GM12801 (cell line): ENCODE results near the gene LDB2.

Experiments
- TF ChIP-seq, protein P1 (sequence below): IDR thresholded peaks from one replicate; pipeline ENCODE4 v1.5.1; 2011; ENCODE audit warnings: control low read depth; ENCODE audit not compliant: insufficient read length; ENCODE audit errors: extremely low read depth

Gene LDB2

DNA sequence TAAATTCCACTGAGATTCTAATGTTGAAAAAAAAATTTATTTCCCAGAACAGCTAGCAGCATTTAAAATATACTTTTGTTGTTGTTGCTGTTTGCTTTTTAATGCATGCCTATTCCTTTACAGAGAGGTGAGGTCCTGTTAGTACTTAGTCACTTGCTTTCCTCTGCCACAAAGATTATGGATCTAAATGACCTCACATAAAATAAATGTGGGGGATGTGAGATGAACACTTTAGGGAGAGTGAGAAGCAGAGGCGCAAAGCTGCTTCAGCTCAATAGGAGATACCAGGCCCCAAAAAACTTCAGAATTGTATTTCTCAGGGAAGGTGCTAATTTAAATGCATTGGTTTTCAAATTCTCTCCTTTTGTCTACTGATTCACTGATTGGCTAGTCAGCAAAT lies 4.0 kb downstream of the LDB2 start:
- TF ChIP-seq, protein P1, sequence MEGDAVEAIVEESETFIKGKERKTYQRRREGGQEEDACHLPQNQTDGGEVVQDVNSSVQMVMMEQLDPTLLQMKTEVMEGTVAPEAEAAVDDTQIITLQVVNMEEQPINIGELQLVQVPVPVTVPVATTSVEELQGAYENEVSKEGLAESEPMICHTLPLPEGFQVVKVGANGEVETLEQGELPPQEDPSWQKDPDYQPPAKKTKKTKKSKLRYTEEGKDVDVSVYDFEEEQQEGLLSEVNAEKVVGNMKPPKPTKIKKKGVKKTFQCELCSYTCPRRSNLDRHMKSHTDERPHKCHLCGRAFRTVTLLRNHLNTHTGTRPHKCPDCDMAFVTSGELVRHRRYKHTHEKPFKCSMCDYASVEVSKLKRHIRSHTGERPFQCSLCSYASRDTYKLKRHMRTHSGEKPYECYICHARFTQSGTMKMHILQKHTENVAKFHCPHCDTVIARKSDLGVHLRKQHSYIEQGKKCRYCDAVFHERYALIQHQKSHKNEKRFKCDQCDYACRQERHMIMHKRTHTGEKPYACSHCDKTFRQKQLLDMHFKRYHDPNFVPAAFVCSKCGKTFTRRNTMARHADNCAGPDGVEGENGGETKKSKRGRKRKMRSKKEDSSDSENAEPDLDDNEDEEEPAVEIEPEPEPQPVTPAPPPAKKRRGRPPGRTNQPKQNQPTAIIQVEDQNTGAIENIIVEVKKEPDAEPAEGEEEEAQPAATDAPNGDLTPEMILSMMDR, result no peak

DNA sequence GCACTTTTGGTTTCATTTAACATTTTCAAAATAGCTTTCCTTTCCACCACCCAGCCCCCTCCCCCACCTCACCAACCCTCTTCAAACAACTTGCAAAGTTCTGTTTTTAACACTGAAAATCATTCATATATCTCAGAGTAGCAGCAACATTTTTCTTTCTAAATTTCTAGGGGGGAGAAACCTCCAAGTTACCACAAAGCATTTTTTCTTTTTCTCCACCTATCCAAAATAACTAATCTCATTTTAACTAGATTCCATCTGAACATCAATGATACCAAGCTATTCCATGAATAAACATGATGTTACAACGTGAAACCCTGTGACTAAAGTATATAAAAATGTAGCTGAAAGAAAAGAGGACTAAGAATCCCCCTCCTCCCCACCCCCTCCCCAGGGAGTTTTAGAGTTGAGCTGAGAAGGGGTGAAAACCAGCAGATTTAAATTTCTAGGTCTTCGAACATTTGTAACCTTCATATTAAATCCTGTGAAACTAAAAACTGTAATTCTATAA lies 5.2 kb downstream of the LDB2 start:
- TF ChIP-seq, protein P1, result no peak

DNA sequence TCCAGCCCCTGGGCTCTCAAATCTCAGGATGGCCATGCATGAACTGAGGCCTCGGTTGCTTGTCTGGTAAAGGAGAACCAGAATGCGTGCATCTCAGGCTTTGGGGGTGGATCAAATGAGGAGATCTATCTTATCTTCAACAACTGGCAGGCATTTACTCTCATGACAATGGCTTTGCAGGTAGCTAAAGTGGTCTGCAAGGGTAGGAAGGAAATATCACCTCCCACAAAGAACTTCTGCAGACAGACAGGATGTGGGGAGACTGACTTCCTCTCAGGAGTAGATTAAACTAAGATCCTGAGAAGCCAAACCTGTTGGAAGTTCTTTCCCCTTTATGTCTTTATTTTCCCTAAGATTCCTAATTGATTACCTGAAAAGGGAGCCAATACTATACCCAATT lies 7.8 kb downstream of the LDB2 start:
- TF ChIP-seq, protein P1, result no peak

DNA sequence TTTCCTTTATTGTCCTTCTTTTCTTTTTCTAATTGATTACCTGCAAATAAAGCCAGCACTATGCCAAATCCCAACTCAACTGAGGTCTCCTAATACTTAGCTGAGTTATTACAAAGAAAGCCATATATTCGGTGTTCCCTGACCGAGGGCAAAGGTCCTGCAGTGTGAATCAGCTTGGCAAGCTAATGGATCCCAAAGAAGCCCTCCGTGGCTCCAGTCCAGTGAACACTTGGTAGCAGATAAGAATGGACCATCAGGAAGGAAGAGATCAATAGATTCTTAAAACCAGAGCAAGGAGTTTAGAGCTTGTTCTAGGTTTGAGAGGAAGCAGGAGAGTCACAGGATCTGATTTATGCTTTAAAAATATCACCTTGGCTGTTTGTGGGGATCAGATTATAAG lies 8.5 kb downstream of the LDB2 start:
- TF ChIP-seq, protein P1, result no peak

DNA sequence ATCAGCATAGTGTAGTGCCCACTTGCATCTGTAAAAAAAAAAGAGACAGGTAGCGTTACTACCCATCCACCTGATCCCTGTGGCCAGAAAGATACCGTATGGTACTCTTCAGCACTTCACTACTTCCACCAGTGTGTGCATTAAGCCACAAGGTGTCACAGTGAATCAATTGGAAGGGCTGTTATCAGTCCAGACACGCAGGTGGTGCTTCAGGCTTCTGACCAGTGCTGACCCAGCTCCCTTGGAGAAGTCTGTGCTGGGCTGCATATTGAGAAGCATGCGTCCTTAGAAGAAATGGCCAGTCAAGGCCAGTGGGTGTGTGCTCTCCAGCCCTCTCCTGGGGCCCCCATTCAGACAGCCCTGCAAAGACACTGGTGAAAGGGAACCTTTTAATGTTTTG lies 10.6 kb downstream of the LDB2 start:
- TF ChIP-seq, protein P1, result no peak

DNA sequence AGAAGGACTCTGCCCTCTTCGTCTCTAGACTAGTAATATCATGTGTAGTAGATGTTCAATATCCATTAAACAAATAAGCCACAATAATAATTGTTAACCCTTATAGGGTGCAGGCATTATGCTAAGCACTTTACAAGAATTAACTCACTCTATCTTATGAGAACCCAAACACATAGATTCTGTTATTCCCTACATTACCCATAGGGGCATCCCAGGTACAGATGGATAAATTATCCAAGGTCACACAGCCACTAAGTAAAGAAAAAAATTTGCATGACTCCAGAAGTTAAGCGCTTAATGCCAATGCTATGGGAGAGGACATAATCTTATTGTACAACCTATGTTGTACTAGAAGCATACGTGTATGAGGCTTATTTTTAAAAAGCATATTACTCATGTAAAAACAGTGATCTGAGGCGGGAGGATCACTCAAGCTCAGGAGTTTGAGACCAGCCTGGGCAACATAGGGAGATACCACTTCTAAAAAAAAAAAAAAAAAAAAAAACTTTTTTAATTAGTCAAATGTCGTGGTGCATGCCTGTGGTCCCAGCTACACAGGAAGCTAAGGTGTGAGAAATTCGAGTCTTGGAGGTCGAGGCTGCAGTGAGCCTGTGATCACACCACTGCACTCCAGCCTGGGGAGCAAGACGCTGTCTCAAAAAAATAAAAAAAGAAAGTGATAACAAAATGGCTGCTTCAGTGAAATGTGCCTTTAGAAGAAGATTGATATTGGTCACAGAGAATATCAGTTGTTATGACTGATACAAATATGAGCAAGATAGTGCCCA lies 13.6 kb downstream of the LDB2 start:
- TF ChIP-seq, protein P1, result no peak

DNA sequence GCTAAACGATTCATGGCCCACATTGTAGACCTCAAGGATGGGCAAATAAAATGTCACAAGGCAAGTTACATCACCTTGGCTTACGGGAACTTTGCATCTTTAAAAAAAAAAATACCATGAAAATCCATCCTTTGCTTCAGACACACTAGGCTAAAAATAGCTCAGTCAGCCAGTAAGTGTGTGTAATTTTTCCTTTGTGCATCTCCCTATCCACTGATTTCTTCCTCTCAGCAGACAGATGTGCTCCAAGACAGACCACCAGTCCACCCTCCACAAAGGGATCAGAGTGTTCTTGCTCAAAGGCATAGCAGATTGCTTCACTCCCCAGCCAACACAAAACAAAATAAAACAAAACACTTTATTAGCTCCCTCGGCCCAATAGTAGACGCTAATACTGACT lies 14.6 kb downstream of the LDB2 start:
- TF ChIP-seq, protein P1, result no peak
